Measurements from ENCODE around the gene IGF2.

The IGF2 gene

DNA sequence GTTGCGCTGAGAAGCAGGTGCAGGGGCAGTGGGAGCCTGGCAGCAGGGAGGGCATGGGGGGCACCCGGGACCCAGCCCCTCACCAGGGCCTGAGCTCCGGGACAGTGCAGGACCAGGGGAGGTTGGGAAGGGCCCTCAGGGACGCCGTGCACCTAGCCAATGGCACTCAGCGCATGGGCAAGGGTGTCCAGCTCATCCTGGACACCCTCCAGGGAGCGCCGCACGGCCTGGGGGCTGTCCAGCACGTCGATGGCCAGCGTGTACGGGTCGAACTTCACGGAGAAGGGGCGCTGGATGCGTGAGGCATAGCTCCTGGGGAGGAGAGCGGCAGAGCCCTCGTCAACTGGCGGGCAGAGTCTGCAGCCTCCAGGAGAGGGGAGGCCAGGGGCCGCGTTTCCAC, 24.9 kb upstream of the IGF2 start:
- no peak for DNase-seq (ENCODE audit: low spot score)
- TF ChIP-seq CTCF (IDR thresholded peaks at IDR 0.05; ENCODE audit: extremely low read depth, missing control alignments) = no peak

DNA sequence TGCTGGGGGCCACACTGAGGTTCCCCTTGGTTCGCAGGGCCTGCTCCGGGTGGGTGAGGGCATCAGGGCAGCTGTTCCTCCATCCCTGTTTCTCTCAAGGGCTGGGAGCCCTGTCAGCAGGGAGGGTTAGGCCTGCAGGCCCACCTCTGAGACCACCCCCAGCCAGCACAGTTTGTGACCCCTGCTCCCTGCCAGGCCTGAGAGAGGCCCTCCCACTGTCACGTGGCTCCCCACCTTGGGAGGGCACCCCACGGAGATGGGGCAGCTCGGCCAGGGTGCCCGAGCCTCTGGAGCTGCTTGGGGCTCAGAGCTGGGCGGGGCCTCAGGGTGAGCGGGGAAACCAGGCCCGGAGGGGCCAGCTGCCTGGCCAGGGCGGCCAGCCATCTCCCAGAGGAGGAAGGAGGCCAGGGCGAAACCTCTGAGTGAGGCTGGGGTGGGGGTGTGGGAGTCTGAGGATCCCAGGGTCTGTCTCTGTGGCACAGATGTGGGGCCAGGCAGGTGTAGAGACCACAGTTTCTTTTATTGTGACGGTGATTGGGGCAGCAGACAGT, 24.3 kb upstream of the IGF2 start:
- TF ChIP-seq CTCF (IDR thresholded peaks at IDR 0.05; ENCODE audit: extremely low read depth, missing control alignments) = no peak
- DNase-seq (ENCODE audit: low spot score) = no peak

- no peak for TF ChIP-seq CTCF (IDR thresholded peaks at IDR 0.05; ENCODE audit: extremely low read depth, missing control alignments)
- no peak for DNase-seq (ENCODE audit: low spot score)
Measured at GRCh38 chr11:2160736-2161259, 21.6 kb upstream of the IGF2 start, which contains the start of gene INS. Gene INS, minus strand, starts transcription at chr11:2161209. Its CDS starts 238 bp downstream, at chr11:2160971.

DNA sequence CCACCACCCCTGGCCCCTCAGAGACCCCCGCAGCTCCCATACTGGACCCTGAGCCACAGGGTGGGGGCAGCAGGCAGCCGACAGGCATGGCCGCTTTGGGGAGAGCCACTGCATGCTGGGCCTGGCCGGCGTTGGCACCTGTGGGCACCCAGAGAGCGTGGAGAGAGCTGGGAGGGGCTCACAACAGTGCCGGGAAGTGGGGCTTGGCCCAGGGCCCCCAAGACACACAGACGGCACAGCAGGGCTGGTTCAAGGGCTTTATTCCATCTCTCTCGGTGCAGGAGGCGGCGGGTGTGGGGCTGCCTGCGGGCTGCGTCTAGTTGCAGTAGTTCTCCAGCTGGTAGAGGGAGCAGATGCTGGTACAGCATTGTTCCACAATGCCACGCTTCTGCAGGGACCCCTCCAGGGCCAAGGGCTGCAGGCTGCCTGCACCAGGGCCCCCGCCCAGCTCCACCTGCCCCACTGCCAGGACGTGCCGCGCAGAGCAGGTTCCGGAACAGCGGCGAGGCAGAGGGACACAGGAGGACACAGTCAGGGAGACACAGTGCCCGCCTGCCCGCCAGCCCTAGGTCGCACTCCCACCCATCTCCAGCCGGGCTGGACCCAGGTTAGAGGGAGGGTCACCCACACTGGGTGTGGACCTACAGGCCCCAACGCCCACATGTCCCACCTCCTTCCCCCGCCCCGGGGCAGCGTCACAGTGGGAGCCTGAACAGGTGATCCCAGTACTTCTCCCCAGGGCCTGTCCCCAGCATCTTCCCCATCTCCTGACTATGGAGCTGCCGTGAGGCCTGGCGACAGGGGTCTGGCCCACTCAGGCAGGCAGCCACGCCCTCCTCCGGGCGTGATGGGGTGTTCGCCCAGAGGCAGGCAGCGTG, 20.6 kb upstream of the IGF2 start:
- no peak for DNase-seq (ENCODE audit: low spot score)
- no peak for TF ChIP-seq CTCF (IDR thresholded peaks at IDR 0.05; ENCODE audit: extremely low read depth, missing control alignments)

DNA sequence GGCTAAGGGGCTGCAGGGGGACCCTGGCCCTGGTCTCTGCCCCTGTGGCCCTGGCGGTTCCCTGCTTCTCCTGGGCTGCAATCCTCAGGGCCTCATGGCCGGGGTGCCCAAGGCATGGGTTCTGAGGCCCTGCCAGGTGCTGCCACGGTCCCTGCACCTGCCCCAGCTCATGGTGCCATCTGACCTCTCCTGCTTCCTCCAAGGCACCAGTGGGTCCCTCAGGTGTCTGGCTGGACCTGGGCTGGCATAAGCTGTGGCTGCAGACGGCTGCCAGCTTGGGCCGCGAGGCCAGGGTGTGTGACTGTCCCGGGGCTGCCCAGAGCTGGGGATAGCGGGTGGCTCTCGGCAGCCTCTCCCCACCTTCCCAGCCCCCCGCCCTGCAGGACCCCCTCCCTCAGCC, 19.8 kb upstream of the IGF2 start:
- no peak for DNase-seq (ENCODE audit: low spot score)
- no peak for TF ChIP-seq CTCF (IDR thresholded peaks at IDR 0.05; ENCODE audit: extremely low read depth, missing control alignments)

DNA sequence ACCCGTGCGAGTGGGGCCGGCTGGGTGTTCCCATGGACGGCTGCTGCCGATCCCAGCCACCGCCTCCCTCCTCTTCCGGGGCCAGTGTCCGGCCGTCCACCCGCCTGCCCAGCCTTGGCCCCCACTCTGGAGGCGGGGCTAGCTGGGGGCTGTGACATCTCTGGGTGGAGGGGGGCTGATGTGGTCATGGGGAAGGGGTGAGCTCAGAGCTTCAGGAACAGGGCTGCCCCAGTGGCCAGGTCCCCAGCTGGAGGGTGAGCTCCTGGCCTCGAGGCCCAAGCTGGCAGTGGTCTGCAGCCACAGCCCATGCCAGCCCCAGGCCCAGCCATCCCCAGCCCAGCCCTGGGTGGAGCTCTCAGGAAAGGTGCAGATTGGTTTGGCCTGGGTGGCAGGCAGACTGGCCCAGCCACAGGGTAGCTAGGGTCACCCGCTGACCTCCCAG, 19.1 kb upstream of the IGF2 start:
- DNase-seq (ENCODE audit: low spot score) = no peak
- no peak for TF ChIP-seq CTCF (IDR thresholded peaks at IDR 0.05; ENCODE audit: extremely low read depth, missing control alignments)
